Right ventricle myocardium superior (tissue), 1 donor: ENCODE measurements around the gene DOCK10. TPM values are rescaled to one million over a fixed set of nuclear protein-coding genes. Genes with fewer than 3 reads are reported as not detected.
"Not testable (repeated sequence)": the region's sequence is repeated elsewhere in the genome, so short reads cannot be mapped to it uniquely, and the experiment has no call there.

Experiments
- ATAC-seq: fragments of 200-7000 bp; cut with Tn5 transposase; one replicate; pipeline ENCODE4 v1.9.1; 2020; ENCODE audit warnings: mild to moderate bottlenecking; ENCODE audit not compliant: poor library complexity
- DNase-seq: peaks from one replicate; pipeline ENCODE4 v3.0.0-alpha.2; 2020
- intact Hi-C: fragments of 100-400 bp; cut with DNase I; formaldehyde crosslinking; loops from one replicate; pipeline ENCODE4 v1.11.2; 2022
- total RNA-seq: library from RNA; stranded (reverse); fragmentation: NEBNext Ultra II Directional; extraction: Animal tissue kit (Norgen Biotek cat#: 25700); gene quantifications from one replicate; pipeline ENCODE4 v1.2.1, GENCODE V29; 2021
- donor health status: DM: no; HTN: yes; CAD: no; lungs with severe emphysema.

DOCK10 gene
- total RNA-seq, 1 donor from 2014 or later, result 2.2 TPM

DNA sequence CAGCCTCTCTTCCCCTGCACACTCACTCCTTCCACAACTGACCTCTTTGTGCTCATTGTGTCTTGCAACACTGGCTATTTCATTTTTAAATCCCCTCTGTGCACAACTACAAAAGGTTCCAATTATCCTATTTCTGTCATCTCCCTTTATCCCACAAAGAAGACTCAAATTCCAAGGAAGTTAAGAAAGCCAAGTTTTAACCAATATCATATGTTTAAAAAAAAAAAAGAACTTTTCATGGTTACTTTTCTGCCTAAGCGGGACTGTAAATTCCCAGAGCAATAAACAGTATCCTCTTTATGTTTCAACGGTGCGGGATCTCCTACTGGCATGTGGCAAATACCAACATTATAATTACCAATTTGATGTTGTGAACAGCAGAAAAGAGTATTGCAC is 83.8 kb downstream of the DOCK10 start:
- no peak for DNase-seq
- intact Hi-C loops, result no loop called here
- ATAC-seq, result peak; percentile 36

DNA sequence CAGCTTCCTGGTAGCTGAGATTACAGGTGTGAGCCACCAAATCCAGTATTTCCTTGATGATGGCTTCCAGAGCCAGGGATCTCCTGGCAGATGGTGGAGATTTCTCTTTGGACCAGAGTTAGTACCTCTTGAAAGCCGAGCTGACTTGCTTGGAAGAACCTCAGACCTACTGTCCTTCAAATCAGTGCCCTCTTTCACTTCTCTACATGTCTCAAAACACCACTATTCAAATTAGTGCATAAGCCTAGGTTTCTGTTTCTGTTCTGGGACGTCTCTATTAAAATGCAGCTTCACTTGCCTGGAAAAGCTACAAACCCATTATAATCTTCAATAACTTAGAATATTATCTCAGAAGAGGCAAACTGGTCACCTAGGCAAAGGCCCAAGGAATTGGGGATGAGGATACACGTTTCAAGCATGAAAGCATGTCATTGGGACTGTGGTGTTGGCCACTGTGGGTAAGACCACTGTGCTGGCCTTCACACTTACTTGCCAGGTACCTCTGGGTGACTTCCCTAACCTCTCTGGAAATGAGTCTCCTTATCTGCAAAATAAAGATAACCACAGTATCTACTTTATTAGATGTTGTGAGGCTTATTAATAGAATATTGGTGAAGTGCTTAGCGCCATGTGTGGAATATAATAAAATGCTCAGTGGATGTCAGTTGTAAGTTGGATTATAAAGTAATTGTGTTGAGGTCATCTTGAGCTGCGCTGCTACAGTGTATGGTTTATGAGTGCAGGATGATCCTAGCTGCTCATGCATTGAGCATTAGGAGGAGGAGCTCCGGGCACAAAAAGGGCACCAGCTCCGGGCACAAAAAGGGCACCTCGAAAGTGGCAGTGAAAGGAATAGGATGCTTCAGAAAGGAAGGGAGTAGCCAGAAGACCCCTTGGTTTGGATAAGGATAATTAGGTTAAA is 84.5 kb downstream of the DOCK10 start:
- ATAC-seq (peak; percentile 22), DNase-seq (no peak)
- intact Hi-C loops, result no loop called here

DNA sequence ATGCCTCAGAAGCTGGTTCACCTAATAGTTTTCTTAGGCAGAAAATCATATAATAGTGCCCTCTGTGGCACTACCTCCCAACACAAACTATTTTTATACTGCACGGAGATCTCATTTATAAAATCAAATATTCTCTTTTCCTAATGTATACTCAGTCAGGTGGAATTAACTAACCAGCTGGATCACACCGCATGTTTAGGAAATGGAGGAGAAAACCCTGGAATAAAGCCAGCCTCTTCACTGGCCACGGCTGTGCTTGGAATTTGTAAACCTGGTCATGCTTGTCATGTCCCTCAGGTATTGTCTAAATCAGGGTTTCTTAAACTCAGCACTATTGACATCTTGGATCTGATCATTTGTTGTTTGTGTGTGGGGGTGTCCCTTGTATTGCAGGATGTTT is 85.6 kb downstream of the DOCK10 start:
- ATAC-seq (no peak), DNase-seq (no peak)
- intact Hi-C loops, result no loop called here

DNA sequence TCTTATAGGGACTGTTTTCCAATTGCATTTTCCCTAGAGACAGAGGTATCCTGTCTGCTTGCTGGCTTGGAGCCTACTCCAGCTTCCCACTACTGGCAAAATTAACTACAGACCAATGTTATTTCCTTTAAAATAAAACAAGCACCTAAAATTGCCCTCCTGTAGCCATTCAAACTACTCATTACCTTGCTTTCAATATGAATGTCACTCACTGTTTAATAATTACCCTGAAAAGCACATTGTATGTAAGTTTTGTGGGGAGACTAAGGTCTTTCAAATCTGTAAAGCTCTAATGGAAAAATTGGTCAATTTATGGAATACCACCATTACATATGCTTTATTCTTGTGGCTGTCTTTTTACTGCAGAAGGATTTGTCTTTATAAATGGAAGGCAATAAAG is 87.3 kb downstream of the DOCK10 start:
- ATAC-seq, result no peak
- DNase-seq, result no peak
- intact Hi-C loops, result no loop called here

DNA sequence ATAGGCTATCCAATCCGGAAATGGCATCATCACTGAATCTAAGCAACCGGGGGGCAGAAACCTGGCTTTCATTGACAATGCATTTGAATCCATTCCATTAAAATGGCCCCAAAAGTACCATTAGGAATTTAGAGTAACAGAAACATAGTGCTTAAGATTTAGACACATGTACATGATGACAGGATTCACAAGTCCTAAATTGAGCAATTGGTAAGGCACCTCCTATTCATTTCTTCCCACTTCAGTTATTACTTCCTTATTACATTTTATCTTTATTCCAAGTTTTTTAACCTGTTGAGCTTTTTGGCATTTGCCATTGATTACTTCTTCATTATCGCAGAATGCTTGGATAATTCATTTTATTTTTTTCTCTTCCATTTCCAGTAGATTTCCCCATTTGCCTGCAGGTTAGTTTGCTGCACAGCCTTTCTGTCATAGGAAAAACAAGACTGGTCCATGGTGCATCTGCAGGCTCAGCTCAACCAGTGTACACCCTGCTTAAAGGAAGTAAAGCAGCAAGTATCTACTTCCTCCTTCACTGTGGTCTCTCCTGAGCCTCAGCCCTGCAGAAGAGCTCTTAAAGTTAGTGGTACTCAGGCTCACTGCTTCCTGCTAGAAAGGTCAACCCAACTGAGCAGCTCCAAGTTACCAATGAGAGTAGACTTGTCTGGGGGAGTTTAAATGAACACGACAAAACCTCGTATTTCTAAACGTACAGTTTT is 89.2 kb downstream of the DOCK10 start:
- peak; percentile 63 for ATAC-seq
- DNase-seq, result no peak
- intact Hi-C loops, result no loop called here

DNA sequence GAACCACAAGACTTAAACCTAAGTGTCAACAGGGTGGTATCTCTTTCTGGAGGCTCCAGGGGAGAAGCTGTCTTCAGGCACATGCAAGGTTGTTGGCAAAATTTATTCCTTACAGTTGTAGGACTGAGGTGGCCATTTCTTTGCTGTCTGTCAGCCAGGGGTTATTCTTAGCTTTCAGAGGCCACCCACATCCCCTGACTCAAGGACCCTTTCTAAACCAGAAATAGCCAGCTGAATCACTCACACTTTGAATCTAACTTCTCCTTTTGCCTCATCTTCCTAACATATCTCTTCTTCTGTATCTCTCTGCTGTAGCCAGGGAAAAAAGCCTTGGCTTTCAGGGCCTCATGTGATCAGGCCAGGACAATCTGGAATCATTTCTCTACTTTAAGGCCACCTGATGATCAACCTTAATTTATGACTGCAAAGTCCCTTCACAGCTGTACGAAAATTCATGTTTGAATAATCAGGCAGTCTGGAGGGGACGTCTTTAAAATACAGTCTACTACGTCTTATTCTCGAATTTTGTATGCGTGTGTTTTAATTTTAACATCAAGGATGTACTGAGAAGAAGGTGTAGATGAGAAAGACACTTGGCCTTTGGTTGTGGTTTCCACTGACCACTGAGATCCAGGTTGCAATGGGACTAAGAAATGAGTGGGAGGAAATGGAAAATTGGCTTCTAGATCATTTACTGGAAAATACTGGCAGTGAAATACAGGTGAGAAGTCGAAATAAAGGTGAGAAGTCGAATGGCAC is 90.4 kb downstream of the DOCK10 start:
- ATAC-seq, result no peak
- intact Hi-C loops, result no loop called here
- DNase-seq, result no peak

DNA sequence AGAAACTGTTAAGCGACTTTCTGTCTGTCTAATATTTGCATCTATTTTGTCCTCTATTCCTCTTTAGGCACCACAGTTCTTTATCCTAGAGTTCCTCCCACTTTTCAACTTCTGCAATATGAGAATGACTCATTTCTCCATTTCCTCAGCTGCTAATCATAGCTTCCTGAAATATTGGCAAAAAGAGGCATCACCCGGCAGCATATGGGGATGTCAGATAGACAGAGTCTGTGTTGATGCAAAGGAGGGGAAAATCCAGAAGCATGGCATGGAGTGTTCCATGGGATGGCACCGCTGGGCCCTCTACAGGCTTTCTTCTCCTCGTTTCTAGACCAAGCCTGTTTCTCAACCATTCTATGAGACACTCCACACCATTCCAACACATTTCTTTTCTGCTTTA is 93.4 kb downstream of the DOCK10 start:
- intact Hi-C loops, result no loop called here
- ATAC-seq (peak; percentile 36), DNase-seq (no peak)

DNA sequence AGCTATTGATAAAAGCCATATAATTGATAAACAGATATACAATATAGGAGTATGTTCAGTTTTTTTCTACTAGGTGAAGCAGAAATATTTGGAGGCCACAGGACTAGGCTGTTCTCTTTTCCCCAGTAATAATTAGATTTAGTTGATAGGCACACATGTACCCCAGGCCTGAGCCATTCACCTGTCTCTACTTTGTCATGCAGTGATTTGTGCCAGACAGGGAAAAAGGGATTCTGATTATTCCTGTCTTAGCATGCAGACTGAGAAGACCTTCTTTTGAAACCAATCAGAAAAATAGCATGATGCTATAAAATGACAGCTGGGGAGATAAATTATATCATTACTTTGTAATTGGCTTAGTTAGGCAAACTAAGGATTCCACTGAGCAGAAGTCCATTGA is 94.3 kb downstream of the DOCK10 start:
- intact Hi-C loops, result no loop called here
- ATAC-seq (no peak), DNase-seq (no peak)

DNA sequence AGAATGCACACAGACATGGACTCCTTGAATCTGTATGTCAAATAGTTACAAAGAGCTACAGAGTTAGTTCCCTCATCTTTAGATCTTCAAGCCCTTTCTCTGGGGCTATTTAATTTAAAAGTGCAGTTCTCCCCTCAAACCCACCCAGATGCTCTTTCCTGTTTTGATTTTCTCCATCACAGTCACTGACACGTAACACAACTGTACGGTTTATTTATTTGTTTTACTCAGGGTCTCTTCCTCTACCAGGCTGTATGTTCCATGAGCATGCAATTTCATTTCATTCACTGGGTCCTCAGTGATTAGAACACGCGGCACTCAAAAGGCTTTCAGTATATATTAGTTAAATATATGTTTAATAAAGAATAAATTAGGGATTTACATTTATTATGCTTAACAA is 94.7 kb downstream of the DOCK10 start:
- ATAC-seq, result no peak
- intact Hi-C loops, result no loop called here
- no peak for DNase-seq

DNA sequence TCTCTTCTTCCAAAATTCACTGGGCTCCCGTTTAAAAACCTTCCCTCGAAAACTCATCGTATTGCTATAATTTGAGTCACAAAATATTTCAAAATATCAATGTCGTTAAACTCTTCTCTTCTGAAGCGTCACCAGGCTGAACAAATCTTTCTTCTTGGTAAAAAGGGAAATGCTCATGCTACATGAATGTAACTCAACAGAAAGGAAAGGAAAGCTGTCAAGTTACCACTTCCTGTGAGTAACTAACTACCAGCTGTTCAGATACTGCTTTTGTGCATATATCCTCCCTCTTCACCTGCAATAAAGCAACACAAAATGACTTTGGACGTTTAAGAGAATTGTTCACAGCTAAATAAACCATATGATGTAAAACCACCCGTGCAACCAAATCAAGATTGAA is 95.4 kb downstream of the DOCK10 start:
- intact Hi-C loops, result no loop called here
- no peak for ATAC-seq
- no peak for DNase-seq

DNA sequence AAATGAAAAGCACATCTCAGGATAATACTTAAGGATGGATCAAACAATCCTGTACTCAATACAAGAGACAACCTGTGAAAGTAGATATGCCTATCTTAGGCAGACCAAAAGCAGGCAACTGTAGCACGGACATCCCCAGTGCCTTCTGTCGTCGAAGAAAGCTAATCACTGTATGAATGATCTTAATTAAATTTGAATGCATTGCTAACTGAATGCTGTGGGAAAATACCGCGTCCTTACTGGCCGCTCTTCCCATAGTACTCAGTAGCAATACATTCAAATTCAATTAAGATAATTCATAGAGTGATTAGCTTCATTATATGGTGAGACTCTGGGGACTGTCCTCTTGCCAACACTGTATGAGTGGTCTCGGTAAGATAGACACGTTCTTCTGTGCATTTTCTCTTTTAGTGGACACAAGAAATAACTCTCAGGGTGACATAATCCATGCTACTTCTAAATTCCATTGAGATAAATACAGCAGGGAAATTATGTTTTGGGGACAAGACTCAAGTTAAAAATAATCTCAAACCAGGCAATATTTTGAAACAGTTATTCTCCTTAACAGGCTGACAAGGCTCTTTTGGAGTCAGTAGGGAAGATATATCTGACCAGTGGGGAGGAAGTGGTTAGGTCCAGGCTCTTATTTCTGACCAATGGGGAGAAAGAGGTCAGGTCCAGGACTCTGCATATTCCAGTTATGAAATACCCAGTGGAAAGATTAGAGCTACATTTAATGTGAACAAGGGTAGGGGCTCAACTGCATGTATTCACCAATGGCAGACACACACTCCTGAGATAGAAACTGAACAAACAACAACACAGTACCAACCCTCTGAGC is 97.3 kb downstream of the DOCK10 start:
- intact Hi-C loops, result no loop called here
- ATAC-seq, result peak; percentile 49
- no peak for DNase-seq

DNA sequence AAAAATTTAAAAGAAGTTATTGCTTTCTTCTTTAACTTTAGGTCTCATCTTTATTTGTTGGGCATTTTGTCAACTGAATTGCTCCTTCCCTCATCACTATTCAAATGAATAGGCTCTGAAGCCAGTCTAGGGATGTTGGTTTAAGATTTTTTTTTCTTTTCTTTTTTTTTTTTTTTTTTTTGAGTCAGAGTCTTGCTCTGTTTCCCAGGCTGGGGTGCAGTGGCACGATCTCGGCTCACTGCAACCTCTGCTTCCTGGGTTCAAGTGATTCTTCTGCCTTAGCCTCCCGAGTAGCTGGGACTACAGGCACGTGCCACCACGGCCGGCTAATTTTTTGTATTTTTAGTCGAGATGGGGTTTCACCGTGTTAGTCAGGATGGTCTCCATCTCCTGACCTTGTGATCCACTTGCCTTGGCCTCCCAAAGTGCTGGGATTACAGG is 98.6 kb downstream of the DOCK10 start:
- ATAC-seq, intact Hi-C loops, DNase-seq: not testable (repeated sequence)

DNA sequence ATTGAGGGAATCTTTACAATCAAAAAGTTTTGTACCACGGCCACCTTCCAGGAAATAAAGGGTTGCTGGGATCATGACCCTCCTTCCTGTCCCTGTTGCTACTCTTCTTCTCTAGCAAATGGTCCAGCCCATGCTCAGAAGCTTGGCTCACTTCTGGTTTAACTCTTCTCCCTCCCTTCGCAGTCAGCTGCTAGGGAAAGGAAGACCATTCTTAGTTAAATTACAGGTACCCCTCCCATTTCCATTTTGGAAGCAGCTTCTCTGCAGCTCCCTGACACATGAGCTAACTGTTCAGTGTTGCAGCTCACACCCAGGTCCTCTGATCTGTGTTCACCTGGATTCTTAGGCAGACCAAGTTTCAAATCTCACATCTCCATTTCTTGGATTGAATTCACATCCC is 100.3 kb downstream of the DOCK10 start:
- no peak for DNase-seq
- no peak for ATAC-seq
- intact Hi-C loops, result no loop called here

DNA sequence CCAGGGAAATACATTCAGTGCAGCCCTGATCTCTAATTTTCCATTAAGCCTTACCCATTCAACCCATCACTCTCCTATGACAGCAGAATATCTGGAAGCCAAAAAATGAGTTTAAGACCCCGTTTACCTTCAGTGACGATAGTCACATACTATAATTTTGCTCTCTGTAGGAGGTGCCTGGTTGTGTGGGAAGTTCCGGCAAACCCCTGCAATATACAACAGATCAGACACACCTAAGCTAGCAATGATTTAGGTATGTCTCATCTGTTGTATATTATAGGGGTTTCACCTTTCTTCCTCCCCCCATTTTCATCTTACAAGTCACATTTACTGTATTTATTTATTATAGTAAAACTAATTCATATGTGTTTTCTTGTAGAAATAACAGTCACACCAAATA is 101.7 kb downstream of the DOCK10 start:
- intact Hi-C loops, result no loop called here
- ATAC-seq, result no peak
- no peak for DNase-seq

DNA sequence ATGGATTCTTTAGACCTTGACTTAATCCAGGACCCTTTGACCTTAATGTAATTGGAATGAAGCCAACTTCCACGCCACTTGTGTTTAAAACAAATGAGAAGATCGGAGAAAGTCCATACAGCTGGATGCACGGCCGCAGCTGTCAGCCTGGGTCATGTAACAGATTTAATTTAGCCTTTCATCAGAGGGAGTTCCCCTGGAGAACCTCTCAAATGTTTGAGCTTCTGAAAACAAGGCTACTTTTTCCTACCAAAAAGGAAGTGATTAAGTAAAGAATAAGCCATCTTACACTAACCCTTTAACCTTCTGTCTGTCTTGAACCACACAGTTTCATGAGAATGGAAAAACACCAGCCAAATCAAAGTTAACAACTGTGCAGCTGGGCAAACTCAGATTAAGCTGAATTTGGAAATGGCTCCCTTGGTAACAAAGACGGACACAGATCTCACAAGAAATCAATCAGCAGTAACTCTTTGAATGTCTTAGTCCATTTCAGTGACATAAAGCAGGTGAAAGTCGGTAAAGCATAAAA is 103.6 kb downstream of the DOCK10 start:
- ATAC-seq, result peak; percentile 39
- intact Hi-C loops, result no loop called here
- DNase-seq, result no peak

DNA sequence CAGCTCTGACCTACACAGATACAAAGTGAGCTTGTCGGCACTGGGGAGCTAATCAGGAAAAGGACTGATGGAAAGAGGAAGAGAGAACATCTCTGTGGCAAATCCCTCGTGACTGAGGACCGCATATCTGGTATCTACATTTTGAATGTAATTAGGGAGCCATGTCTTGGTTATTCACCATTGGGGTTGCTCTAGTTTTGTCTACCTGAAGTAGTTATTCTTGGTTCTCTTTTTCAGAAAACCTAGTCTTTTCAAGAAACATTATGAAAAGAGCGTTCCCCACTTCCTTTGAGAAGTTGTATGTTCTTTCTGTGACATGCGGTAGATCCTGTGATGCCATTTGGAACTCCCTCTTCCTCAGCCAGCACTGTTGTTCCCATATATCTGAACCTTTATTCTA is 104.4 kb downstream of the DOCK10 start:
- DNase-seq (no peak), ATAC-seq (no peak)
- intact Hi-C loops, result no loop called here

DNA sequence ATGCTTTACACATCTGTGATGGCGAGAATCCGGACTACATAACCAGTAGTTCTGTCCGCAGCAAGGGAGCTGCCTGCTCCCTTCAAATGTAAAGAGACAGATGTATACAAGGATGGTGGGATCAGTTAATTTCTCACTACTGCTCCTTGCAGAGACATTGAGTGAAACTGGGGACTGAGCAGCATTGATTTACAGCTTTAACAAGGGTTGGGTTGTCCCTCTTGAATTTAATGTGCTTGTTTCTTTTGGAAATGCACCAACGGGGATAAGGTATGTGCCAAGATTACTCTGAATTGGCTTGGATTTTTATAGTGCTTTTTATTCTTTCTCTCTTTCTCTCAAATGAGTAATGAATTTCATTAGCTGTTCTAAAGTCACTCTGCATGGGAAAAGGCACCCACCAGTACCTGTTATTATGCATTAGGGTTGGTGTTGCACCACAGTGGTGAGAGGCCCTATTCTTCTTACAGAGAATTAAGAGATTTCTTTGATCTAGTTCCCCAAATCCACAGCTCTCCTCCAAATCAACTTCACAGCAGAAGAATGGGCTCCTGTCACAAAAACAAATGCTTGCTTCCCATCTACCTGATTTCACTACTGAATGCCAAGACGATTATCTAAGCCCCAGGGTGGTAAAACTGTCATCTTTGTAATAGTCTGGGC is 107.6 kb downstream of the DOCK10 start:
- intact Hi-C loops, result no loop called here
- DNase-seq (no peak), ATAC-seq (peak; percentile 49)

DNA sequence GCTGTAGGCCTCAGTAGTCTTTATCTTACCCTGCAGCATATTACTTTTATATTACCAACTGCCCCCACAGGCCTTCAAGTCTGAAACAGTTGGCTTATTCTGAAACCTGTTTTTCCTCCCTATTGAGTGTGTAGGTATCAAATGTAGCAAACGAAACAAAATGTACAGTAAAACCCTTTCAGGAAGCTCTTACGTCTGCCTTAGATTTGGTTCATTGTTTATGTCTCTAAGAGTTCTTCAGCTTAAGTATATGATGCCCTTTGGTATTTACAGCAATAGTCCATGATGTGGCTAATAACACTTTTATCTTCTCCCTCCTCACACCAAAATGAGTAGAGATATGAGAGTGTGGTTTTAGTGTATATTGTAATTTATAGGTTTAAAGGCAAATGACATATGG is 108.8 kb downstream of the DOCK10 start:
- ATAC-seq, result no peak
- no peak for DNase-seq
- intact Hi-C loops, result no loop called here
